SK-N-DZ (cell line): Measurements from ENCODE around the gene CCDC88C.

Source experiments
- DNase-seq: peaks from one replicate; pipeline ENCODE4 v3.0.0-alpha.2; 2015; ENCODE audit warnings: low spot score

CCDC88C gene

DNA sequence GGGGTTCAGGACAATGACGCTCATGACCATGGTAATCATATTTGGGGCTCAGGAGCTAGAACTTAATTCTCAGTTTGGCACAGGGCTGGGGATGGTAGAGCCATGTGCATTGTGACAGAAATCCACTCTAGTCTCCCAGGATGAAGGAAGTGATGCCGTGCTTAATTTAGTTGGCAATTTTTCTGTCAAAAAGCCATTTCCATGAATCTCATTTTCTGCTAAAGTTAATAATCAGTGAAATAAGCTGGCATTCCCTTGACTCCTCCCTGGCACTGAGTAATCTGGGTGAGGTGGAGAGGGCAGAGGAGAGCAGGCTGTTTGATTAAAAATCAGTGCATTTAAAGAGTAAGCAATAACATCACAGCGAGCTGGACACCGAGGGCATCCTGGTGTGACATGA, 128.2 kb downstream of the CCDC88C start:
- no peak for DNase-seq

DNA sequence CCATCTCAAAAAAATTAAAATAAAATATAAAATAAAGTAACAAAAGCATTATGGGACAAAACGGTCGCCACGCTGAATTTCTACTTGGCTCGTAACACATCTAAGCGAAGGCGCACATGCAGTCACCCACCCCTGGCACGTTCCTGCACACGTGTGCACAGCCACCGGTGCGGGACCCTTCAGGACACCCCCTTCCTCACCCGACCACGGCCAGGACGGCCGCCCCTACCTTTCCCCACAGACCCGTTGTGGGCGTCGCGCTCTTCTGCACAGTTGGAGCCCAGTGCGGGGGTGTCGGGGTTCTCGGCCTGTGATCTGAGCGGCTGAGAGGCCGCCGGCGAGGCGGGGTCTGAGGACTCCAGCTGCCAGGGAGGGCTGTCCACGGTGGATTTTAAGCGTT, 128.7 kb downstream of the CCDC88C start:
- DNase-seq = no peak

DNA sequence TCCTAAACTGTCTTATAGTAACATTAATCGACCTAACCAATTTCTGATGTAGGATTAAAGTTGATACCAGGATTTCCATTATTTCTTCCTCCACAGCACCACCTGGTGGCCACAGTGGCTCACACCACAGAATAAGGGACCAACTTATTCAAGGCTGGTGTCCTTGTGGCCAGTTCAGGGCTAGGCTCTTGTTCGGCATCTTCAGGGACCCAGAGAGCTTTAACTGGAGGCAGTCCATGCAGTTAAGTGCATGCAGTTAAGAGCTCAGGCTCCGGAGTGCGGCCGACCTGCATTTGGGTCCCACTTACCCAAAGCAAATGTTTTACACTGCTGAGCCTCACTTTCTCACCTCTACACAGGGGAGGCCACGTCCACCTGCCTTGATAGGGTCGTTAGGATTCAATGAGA, 131.1 kb downstream of the CCDC88C start:
- DNase-seq = peak; percentile 45

DNA sequence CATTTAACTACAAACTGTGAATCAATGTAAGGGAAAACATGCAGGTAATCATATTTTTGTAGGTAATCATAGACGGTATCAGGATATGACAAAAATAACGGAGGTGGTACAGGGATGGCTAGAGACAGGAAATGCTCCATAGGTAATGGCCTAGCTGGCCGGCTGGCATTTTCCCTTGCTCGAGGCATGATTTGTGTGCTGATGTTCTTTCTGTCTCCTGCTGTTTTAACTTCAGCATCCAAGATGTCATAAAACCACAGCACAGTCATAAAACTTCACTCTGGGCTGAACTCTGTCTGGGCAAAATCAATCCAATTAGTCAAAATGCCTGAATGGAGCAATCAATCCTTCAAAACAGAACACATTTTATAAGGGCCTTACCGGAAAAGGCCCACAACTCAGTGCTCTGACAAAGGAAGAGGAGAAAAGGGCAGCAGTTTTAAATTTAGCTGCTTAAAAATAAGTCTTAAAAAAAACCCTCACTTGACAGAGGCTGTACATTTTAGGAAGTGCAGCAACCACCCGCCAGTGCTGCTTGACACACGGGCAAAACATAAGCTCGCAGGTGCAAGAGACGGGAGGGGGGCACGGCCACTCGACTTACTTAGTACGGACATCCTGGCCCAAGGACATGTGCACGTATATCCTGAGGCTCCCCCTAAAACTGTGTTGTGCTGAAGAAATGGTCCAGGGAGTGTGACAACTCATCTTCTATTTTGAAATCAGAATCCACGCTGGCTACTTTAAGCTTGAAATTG, 132.7 kb downstream of the CCDC88C start:
- DNase-seq = peak; percentile 42

DNA sequence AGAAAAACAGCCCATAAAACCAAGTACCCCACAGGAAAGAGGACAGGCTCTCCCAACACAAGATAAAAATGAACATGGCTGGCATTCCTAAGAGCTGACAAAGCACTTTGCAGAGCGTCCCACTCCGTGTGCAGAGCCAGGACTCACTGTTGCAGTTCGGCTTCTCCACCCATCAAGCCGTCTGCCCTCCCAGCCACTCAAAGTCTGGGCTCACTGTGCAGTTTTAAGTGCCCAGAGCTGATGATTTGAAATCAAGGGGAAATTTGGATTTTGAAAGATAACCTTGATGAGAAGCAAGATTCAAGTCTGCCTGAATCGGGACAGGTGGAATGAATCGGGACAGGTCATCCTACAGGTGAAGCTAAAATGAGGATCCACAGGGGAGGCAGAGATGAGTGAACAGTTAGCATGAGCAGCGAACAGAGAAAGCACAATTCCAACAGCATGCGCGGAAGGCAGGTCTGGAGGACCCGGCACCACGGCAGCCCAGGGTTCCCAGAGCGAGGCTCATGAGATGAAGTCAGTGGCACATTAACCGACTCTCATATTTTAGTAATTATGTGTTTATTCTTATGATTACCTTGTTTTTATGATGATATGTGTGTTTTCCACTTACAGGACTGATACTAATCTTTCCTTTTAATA, 133.4 kb downstream of the CCDC88C start:
- no peak for DNase-seq

DNA sequence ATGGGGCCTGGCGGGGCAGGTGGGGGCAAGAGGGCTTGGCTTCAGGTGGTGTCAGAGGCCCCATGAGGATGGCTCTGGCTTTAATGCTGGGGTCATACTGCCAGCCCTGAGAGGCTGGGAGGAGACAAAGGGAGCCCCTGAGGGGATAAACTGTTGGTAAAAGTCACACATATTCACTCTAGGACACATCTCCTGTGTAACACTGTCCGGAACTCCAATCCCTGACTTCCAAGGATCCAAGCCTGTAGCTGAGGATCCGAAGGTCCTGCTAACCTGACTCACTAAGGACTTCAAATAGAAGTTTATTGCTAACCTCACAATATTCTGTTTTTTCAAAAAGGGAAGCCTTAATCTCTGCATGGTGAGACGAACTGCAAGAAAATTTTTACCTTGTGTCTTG, 134.0 kb downstream of the CCDC88C start:
- no peak for DNase-seq

DNA sequence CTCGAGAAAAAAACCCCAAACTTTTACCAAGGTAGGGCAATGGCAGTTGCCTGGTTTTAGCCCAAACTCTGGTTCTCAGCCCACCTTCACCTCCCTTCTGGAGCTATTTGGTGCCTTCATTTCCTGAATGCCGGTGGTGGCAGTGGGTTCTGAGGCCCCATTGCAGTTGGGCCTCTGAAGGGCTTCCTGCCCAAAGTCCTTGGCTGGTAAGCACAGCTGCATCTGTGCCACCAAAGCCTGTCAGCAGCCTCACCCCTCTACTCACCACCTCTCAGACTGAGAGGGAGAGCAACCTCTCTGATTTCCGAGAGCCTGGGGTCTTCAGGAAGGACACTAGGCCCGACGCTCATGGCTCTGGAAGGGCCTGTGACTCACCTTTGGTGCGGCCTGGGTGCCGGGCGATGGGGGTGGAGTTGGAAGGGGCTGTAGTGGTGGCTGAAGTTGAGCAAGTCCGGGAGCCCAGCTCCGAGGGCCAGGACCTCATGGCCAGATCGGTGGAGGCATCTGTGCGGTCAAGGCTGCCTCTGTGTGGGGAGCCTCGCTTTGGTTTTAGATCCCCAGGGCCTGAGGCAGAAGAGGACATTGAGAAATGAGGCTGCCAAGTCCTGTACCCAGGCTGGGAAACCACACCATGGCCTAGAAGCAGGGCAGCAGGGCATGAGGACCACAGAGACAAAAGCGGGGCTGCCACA, 134.5 kb downstream of the CCDC88C start:
- no peak for DNase-seq

DNA sequence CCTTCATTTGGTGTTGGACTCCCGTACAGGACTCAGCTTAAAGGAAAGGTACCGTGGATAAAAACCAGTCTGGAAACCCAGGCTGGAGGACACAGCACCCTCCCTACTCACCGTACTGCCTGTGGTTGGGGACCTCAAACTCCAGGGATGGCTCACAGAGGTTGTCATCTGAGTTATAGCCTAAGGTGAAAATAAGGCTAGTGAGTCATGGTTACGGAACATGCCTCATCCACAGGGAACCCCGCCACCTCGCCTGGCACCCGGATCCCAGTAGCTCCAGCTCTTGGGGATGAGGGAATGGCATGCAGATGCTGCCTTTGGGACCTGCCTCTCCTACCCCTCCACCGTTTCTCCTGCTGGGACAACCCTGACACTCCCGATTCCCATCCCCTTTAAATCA, 136.3 kb downstream of the CCDC88C start:
- no peak for DNase-seq

DNA sequence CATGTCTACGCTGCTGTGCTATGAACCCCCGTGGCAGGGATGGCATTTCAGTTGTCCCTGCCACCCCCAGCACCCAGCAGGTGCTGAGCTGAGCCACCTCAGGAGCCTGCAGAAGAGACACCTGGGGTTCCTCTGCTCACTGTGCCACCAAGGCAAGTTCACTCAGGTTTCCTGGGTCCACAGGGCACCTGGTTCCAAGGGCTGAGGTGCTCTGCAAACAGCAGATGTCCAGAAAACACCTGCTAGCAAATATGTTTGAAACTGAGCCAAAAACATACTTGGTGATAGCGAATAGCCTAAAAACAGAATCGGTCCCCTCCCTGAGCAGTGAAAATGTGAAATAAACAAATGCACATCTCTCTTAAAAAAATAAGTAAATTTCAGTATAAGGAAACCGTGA, 137.5 kb downstream of the CCDC88C start:
- no peak for DNase-seq

DNA sequence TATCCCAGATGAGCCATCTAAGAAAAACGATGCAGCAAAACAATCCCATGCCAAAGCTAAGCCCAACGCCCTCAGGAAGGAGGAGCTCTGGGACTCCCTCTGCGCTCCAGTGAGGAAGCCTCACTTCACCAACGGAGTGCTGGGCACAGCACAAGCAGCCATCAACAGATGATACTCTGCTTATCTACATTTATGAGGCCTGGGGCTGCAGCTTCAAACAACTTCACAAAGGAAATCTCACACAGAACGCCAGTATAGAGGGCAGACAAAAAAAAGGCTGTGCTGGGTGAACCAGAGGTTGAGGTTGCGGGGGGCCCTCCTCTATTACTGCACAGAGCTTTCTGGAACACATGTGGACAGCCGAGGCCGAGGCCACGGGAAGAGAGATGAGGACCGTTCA, 138.3 kb downstream of the CCDC88C start:
- DNase-seq = no peak

DNA sequence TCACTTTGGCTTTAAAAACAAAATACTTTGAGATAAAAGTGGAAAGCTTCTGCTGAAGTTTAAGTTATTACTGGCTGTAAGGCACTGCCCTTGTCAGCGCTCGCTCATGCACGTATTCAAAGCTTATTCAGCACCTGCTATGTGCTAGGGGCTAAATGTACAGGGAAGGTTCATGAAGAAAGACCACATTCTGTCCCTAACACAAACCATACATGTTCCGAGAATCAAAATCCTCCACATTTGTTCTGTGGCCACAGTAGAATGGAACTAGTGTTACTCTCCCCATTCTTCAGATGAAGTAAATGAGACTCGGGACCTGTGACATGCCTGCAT, 139.3 kb downstream of the CCDC88C start:
- no peak for DNase-seq

DNA sequence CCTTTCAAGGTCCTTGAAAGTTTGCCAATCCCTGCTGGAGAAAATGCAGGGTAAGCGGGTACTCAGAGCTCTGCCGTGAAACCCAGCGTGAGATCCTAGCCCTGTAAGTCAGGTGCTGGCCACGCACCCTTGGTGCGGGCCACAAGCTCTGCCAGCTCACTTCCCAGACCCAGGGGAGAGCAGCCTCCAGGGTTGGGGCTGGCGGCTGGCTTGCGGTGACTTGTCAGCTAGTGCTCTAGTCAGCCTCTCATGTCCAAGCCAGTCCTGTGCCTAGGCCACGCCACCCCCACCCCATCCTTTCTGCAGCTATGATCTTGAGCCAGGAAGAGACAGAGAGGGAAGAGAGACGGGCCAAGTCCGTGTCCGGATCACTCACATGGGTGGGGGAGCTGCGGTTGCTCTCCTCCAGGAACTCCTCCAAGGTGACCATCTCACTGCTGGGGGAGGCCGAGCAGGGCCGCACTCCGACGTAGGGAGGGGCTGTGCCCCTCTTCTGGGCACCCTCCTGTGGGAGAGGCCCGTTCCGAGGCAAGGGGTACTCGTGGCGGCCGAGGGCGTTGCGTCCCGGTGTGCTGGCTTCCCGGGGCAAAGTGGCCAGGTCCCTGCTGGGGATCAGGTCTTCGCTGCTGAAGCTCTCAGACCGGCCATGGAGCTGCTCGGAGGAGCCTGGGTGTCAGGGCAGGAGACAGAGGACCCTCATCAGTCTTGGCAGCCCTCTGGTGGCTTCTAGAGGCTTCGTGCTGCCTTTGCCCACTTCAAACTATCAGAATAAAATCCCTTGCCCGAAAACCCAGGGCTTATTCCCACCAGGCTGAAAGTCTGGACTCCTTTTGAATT, 139.9 kb downstream of the CCDC88C start:
- DNase-seq = no peak

DNA sequence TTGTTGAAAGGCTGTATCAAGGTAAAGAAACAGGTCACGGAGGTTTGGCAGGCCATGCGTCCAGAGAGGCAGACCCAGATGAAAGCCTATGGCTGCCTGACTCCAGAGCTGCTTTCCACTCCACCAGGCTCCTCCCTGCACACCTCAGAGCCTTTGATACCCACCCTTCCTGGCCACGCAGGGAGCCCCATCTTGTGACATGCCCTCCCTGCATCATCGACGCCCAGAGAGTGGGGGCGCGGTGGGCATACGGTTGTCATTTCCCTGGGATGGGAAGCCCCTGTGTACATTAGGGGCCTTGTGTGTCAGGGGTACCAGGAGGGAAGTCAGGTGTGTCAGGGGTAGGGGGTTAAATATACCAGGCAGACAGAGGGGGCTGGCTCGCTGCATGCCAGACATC, 142.8 kb downstream of the CCDC88C start:
- no peak for DNase-seq

DNA sequence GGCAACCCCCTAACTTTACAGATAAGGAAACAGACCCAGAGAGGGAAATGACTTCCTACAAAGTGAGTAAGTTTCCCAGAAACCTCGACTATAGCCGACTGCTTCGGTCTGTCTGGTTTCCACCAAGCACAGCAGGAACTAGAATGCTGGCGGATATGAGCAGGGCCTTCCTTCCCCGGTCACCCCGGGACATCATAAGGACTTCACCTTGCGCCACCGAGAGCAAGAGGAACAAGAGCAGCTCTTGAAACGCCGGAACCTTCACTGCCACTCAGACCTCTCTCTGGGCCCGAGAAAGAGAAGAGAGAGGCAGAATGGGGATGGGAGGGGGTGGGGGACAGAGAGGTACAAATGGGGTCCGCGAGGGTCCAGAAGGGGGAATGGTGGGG, 143.7 kb downstream of the CCDC88C start:
- DNase-seq = no peak

DNA sequence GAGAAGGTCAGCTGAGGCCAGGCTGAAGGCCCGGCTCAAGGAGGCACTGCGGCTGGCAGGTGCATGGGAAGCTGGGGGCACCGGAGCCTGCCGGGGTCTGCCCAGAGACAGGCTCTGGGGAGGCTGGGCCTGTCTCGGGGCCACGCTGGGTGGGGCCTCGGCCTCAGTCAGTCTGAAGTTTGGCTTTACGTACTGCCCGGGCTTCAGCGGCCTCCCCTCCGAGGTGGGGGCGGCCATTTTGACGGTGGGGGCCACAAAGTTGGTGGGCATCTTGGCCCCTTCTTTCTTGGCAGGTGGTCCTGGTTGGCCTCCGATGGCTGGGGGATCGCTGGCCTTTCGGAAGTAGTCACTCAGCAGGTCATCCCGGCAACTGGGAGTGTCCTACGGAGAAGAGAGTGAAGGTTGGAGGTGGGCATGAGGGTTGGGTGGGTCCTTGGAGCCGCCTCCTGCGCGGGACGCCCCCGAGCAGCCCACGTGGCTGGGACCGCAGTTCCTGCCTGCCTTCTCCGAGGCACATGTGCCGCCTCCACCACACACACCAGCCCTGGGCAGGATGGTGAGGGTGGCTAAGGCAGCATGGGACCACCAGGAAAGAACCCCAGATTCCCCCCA, 144.2 kb downstream of the CCDC88C start:
- DNase-seq = no peak

DNA sequence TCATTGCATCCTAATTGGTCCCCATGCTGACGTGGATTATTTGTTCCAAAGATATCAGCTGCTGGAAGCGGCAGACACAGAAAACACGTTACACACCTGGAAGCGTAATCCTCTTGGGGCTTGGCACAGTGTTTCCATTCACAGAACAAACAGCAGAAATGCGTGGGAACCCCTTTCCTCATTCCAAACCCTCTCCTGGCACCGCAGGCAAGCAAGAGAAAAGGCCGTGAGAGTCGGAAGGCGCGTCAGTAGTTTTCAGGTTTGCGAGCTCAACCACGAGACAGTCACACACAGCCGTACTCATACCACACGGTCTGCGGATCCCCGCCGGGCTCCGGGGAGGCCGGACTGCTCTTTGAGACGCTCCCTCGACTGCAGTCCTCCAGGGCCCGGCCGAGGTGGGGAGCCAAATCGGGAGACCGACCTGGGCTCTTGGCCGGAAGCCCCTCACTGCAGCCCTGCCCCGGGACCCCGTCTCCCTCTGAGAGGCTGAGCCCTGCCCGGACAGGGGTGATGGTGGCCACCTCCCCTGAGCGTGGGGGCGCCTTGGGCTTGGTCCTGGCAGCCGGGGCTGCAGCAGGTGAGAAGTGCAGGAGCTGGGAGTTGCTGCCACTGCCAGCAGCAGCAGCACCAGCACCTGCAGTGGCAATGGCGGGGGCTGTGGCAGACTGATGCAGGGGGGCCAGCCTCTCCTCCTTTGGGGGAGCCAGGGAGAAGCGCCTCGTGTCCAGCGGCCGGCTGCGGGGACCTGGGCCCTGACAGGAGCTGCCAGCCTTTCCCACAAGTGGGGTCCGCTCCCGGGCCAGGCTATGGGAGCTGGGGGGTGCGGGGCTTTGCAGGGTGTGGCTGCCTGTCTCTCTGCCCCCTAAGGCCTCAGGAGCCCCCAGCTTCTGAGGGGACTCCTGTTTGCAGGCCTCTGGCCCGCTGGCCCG, 145.0 kb downstream of the CCDC88C start:
- DNase-seq = no peak

DNA sequence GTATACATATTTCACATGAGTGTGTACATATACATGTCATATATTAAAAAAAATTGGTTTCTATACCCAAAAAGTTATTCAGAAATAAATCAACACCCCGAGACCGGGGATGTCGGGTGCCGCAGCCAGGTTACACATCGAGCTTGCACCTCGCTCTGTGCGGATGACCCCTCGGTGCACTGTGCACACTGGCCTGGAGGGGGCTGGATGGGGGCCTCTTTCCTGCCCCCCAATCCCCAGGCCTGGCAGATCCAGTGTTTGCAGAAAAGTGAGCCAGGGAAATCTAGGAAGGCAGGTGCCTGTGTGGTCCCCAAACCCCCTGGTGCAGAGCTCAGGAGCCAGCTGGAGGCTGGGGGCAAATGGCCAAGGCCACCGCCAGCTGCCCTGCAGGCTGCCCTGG, 146.0 kb downstream of the CCDC88C start:
- DNase-seq = no peak

DNA sequence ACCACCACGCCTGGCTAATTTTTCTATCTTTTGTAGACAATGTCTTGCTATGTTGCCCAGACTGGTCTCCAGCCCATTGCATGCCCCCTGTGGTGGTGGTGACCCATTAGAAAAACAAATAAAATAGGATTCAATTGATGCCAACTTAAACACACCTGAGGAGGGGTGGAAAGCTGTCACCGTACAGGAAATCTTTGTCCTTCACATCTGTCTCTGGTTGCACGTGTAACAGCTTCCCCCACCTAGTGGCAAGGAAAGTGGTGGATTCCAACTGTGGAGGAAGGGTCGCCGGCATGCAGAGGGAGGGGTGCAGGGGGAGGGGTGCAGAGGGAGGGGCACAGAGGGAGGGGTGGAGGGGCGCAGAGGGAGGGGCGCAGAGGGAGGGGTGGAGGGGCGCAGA, 147.0 kb downstream of the CCDC88C start:
- no peak for DNase-seq

DNA sequence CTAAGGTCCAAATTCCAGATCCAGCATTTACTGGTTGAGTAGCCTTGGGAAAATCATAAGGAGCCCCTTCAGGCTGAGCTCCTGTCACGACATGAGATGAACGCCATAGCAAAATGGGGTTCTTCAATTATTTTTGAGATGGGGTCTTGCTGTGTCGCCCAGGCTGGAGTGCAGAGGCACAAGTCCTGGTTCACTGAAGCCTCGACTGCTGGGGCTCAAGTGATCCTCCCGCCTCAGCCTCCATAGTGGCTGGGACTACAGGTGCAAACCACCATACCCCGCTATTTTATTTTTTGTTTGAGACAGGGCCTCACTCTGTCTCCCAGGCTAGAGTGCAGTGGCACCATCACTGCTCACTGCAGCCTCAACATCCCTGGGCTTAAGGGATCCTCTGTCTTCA, 147.4 kb downstream of the CCDC88C start:
- no peak for DNase-seq
